Activated T-cell treated with anti-CD3 and anti-CD28 coated beads, Interleukin-2, amount 50 U/mL, for 24 hours (primary cell): ENCODE data around the gene MAP4.

Experiments used
- DNase-seq: peaks from one replicate; pipeline ENCODE4 v3.0.0-alpha.2; 2020
- H3K27ac Mint-ChIP-seq: 2 replicates; pipeline ENCODE4 v1.8.0; 2020; ENCODE audit warnings: mild to moderate bottlenecking, mixed read lengths
- H3K27me3 Mint-ChIP-seq: 2 replicates; pipeline ENCODE4 v1.8.0; 2020; ENCODE audit warnings: mixed read lengths
- H3K36me3 Mint-ChIP-seq: 2 replicates; pipeline ENCODE4 v1.8.0; 2020; ENCODE audit warnings: low read depth, mixed read lengths
- H3K4me1 Mint-ChIP-seq: 2 replicates; pipeline ENCODE4 v1.8.0; 2020; ENCODE audit warnings: low read depth, mixed read lengths
- H3K4me3 Mint-ChIP-seq: 2 replicates; pipeline ENCODE4 v1.8.0; 2020; ENCODE audit warnings: mild to moderate bottlenecking, moderate library complexity, mixed read lengths
- H3K9me3 Mint-ChIP-seq: 2 replicates; pipeline ENCODE4 v1.8.0; 2020; ENCODE audit warnings: mixed read lengths

MAP4 gene

DNA sequence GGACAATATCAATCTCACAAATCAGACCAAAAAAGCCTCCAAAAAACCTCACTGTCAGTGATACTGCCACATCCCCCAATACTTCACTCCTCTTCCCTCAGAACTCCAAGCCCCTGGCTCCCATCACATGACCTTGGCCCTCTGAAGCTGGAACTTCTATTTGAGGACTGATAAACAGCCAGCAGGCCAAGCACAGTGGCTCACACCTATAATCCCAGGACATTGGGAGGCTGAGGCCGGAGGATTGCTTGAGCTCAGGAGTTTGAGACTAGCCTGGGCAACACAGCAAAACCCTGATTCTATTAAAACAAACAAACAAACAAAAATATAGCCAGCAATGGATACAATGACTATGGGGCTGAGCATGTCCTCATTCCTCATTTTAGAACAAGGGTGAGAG, 55.2 kb downstream of the MAP4 start:
- Mint-ChIP-seq H3K4me3 (no peak overlapping the region), H3K36me3 (peaks cover 2% of the 10 kb centered on the region), H3K27ac (no peak overlapping the region), H3K4me1 (peaks cover 23% of the 10 kb centered on the region), H3K9me3 (no peaks in the 10 kb centered on the region), H3K27me3 (no peaks in the 10 kb centered on the region)
- no peak for DNase-seq

DNA sequence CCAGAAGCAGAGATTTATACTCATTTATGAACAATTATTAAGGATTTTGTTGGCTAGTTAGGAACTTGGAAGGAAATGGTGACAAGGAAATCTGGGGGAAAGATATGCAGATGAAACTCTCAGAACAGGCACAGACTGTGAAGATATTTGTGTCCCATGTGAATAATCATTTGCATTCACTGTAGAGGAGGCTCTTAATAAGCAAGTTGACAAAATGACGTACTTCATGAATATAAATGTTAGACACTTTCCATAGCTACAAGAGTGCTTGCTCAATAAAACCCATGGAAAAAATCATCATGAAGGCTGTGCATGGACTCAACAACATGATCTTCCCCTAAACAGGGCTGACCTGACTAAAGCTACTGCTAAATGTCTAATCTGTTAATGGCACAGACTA, 59.7 kb downstream of the MAP4 start:
- no peaks in the 10 kb centered on the region for H3K27me3 Mint-ChIP-seq
- H3K9me3 Mint-ChIP-seq: no peaks in the 10 kb centered on the region
- H3K27ac Mint-ChIP-seq: no peak overlapping the region
- peaks cover 8% of the 10 kb centered on the region for H3K4me1 Mint-ChIP-seq
- H3K36me3 Mint-ChIP-seq: peaks cover 2% of the 10 kb centered on the region
- no peak overlapping the region for H3K4me3 Mint-ChIP-seq
- no peak for DNase-seq

DNA sequence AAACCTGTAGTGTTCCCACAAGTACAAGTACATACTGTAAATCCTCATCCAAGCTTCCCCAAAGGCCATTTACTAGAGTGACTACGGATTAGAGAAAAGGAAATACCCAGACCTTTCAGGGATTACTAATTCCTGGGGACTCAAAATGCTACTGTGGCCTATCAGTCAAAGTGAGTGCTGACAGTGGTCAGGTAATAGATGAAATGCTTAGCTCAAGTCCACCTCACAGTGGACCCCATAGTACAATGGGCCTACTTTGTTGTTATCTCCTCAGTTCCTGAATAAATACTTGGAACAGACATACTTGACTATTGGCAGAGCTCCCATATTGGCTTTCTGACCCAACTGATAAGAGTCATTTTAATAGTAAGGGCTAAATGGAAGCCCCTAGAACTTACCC, 61.6 kb downstream of the MAP4 start:
- H3K27me3 Mint-ChIP-seq: no peaks in the 10 kb centered on the region
- H3K4me1 Mint-ChIP-seq: no peaks in the 10 kb centered on the region
- no peak overlapping the region for H3K27ac Mint-ChIP-seq
- no peak for DNase-seq
- no peak overlapping the region for H3K4me3 Mint-ChIP-seq
- H3K36me3 Mint-ChIP-seq: peaks cover 2% of the 10 kb centered on the region
- H3K9me3 Mint-ChIP-seq: no peaks in the 10 kb centered on the region

DNA sequence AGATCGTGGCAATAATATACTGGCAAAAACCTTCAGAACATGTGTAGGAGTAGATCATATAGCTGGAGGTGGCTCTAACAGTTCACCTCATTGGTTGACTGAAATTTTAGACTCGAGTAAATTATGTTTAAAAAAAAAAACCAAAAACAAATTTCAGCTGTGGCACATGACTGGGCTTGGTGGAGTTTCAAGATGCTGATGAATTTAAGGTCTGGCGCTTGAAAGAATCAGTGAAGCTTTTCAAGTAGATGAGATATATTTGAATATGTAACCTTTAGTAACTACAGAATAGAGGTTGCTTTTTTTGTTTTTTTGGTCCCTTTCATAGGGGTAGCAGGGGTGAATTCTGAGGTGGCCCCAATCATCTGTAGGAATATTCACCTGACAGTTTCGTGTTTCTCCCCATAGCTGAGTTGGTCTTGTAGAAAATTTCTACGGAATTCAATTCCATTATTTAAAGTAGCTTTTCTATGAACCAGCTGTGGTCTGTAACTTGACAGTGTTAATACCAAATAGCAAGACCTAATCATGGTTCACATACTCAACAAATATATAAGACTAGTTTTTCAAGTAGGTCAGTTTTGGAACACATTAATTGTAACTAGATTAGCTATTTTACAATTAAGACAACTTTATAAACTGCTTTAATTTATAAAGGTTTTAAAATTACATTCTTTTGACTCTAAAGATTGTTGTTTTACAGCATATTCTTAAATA, 65.6 kb downstream of the MAP4 start:
- Mint-ChIP-seq H3K4me3 (no peak overlapping the region), H3K27ac (no peak overlapping the region), H3K9me3 (no peaks in the 10 kb centered on the region), H3K27me3 (no peaks in the 10 kb centered on the region), H3K4me1 (no peaks in the 10 kb centered on the region), H3K36me3 (peaks cover 4% of the 10 kb centered on the region)
- DNase-seq: no peak

DNA sequence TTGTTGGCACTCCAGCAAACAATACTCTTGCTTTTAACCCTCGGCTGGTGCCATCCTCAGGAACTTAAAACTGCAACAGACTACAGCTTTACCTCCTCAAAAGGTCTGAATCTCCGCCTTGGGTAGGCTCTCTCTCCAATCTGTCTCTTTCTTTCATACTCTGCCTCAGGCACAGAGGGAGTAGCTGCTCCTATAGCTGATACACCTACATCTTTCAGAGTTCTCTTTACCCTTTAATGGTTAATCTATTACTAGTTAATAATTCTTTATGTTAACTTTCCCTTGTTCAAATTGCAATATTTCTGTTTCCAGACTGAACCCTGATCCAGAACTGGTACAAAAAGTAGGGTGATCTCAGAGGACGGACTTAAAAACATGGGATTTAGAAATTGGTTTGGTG, 66.2 kb downstream of the MAP4 start:
- H3K4me1 Mint-ChIP-seq: no peaks in the 10 kb centered on the region
- H3K9me3 Mint-ChIP-seq: no peaks in the 10 kb centered on the region
- no peak for DNase-seq
- H3K27me3 Mint-ChIP-seq: no peaks in the 10 kb centered on the region
- H3K27ac Mint-ChIP-seq: no peak overlapping the region
- H3K36me3 Mint-ChIP-seq: peaks cover 4% of the 10 kb centered on the region
- no peak overlapping the region for H3K4me3 Mint-ChIP-seq

DNA sequence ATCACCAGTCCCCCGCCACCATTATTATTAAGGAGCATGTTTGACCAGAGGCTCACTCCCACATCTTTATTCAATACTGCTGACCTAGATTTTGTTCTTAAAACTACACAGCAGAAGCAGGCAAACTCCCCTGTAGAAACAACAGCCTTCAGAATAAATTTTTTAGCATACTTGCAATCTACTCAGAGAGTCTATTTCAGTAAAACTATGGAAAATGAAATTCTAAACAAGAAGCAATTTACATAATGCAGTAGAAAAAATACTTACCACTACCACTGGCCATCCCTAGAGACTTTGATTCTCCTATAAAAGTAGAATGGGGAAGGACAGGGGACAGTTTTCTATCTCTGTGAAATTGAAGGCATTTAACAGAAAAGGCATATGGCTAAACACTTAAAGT, 76.0 kb downstream of the MAP4 start:
- H3K27me3 Mint-ChIP-seq: no peaks in the 10 kb centered on the region
- DNase-seq: no peak
- no peaks in the 10 kb centered on the region for H3K4me1 Mint-ChIP-seq
- H3K27ac Mint-ChIP-seq: no peak overlapping the region
- H3K9me3 Mint-ChIP-seq: no peaks in the 10 kb centered on the region
- H3K4me3 Mint-ChIP-seq: no peak overlapping the region
- no peaks in the 10 kb centered on the region for H3K36me3 Mint-ChIP-seq

DNA sequence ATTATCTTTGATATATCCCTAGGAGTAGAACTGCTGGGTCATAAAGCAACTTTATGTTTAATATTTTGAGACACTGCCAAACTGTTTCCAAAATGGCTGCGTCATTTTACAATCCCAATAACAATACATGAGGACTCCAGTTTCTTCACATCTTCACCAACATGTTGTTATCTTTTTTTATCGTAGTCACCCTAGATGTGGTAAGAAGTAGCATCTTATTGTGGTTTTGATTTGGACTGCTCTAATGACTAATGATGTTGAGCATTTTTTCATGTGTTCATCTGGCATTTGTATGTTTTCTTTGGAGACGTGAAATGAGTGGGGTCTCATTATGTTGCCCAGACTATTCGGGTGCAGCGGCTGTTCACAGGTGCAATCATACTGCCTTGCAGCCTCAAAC, 83.8 kb downstream of the MAP4 start:
- peaks cover 17% of the 10 kb centered on the region for H3K36me3 Mint-ChIP-seq
- no peaks in the 10 kb centered on the region for H3K27me3 Mint-ChIP-seq
- DNase-seq: no peak
- no peaks in the 10 kb centered on the region for H3K4me1 Mint-ChIP-seq
- H3K27ac Mint-ChIP-seq: no peak overlapping the region
- no peak overlapping the region for H3K4me3 Mint-ChIP-seq
- no peaks in the 10 kb centered on the region for H3K9me3 Mint-ChIP-seq

DNA sequence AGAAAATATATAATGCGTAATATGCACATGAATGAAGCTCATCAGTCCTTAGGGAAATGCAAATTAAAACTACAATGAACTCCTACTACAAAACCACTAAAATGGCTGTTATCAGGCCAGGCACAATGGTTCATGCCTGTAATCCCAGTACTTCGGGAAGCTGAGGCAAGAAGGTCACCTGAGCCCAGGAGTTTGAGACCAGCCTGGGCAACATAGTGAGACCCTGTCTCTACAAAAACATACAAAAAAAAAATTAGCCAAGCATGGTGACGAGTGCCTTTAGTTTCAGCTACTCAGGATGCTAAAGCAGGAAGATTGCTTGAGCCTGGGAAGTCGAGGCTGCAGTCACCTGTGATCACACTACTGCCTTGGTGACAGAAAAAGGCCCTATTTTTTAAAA, 85.2 kb downstream of the MAP4 start:
- Mint-ChIP-seq H3K4me1 (no peaks in the 10 kb centered on the region), H3K9me3 (no peaks in the 10 kb centered on the region), H3K36me3 (peaks cover 27% of the 10 kb centered on the region), H3K27me3 (no peaks in the 10 kb centered on the region), H3K4me3 (no peak overlapping the region), H3K27ac (no peak overlapping the region)
- no peak for DNase-seq

DNA sequence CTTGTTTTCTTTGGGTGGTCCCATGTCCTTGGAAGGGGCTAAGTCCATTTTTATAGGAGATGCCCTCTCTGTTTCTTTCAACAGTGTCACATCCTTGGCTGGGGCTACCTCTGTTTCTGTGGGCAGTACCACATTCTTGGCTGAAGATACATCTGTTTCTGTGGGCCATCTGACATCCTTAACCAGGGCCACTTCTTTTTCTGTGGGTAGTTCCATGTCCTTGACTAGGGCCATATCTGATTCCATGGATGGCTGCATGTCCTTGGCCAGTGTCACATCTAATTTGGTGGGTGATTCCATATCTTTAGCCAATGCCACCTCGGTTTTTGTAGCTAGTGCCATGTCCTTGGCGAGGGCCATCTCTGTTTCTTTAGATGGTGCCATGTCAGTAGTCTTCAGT, 99.5 kb downstream of the MAP4 start:
- H3K4me1 Mint-ChIP-seq: no peaks in the 10 kb centered on the region
- no peaks in the 10 kb centered on the region for H3K27me3 Mint-ChIP-seq
- peaks cover 81% of the 10 kb centered on the region for H3K36me3 Mint-ChIP-seq
- no peaks in the 10 kb centered on the region for H3K9me3 Mint-ChIP-seq
- H3K4me3 Mint-ChIP-seq: no peak overlapping the region
- DNase-seq: no peak
- H3K27ac Mint-ChIP-seq: no peak overlapping the region

DNA sequence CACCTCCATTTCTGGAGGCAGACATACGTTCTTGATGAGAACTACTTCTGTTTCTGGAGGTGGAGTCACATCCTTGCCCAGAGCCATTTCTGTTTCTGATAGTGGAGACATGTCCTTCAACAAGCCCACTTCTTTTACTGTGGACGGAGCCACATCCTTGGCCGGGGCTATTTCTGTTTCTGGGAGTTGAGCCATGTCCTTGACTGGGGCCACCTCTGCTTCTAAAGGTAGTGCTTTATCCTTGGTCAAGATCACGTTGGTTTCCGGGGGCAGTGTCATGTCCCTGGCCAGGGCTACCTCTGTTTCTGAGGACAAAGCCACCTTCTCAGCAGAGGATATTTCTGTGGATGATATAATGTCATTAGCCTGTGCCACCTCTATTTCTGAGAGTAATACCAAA, 100.0 kb downstream of the MAP4 start:
- peaks cover 1% of the 10 kb centered on the region for H3K4me1 Mint-ChIP-seq
- H3K4me3 Mint-ChIP-seq: no peak overlapping the region

DNA sequence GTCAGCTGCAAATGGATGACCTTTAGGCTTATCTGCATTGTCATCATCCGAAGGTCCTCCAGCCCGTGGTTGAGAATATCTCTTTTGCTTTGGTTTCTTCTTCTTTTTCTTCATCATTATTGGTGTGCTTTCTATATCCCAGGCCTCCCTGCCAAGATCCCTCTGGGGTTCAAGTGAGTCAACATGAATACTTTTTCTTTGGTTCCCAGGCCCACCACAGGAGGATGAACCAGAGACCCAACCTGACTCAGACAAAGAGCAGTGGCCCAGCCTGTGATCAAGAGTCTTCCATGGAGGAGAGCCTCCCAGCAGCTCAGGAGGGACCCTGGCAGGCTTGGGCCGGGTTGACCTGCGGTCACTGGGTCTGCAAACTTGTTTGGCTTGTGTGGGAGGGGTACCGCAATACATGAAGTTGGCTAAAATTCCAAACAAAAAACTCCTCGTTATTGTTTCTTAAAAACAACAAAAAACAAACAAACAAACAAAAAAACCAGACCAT, 104.2 kb downstream of the MAP4 start:
- peaks cover 90% of the 10 kb centered on the region for H3K36me3 Mint-ChIP-seq
- H3K9me3 Mint-ChIP-seq: no peaks in the 10 kb centered on the region
- no peak overlapping the region for H3K4me3 Mint-ChIP-seq
- peaks cover 6% of the 10 kb centered on the region for H3K4me1 Mint-ChIP-seq
- no peak overlapping the region for H3K27ac Mint-ChIP-seq
- no peak for DNase-seq
- H3K27me3 Mint-ChIP-seq: no peaks in the 10 kb centered on the region

More for the DNA sequence above, 100.0 kb downstream of the MAP4 start:
- Mint-ChIP-seq H3K36me3 (peaks cover 81% of the 10 kb centered on the region), H3K9me3 (no peaks in the 10 kb centered on the region), H3K27ac (no peak overlapping the region), H3K27me3 (no peaks in the 10 kb centered on the region)
- no peak for DNase-seq

DNA sequence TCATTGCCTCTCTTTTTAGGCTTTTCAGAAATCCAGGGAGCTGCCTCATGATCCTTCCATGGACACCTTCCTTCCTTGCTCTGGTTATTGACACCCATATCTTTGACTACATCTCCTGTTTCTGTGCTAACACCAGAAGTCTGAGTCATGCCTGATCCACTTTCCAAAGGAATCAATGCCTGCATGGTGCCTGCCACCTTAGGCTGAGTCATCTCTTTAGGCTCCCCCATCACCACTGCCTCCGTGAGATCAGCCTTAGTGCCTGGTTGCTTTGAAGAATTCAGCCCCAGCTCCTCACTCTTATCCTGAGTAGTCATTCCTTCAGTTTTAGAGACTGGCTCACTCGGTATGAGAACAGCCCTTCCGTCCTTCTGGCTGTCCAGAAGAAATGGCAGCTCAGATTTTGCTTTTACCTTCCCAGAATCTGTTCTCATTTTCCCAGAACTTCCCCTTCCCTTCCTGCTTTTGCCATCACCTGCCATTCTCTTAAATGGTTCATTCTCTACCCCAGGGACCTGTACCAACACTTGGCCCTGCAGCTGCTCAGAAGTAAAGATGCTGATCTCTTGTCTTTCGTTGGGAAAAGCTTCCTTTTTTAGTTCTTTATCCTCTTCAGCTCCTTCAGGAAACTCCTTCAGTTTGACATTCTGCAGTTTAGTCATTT, 105.3 kb downstream of the MAP4 start:
- H3K4me1 Mint-ChIP-seq: peaks cover 6% of the 10 kb centered on the region
- peaks cover 83% of the 10 kb centered on the region for H3K36me3 Mint-ChIP-seq
- H3K4me3 Mint-ChIP-seq: no peak overlapping the region
- DNase-seq: no peak
- H3K27me3 Mint-ChIP-seq: no peaks in the 10 kb centered on the region
- no peaks in the 10 kb centered on the region for H3K9me3 Mint-ChIP-seq
- H3K27ac Mint-ChIP-seq: no peak overlapping the region

DNA sequence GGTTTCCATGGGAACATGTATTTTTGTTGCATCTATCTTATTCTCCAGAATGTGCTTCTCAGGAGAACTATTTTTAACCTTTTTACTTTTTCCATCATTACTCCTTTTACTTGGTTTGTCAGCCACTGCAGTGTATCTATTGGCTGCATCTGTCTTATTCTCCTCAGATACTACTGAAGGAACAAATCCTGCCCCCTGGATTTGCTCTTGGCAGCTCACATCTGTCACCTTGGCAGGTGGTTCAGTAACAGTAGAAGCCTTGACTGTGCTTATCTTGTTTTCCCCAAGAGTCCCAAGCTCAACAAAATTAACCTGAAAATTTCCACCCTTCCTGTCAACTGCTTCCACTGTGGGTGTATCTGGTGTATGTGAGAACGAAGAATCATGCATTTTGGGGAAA, 106.0 kb downstream of the MAP4 start:
- H3K27ac Mint-ChIP-seq: no peak overlapping the region
- H3K9me3 Mint-ChIP-seq: no peaks in the 10 kb centered on the region
- H3K36me3 Mint-ChIP-seq: peaks cover 79% of the 10 kb centered on the region
- peaks cover 6% of the 10 kb centered on the region for H3K4me1 Mint-ChIP-seq
- H3K27me3 Mint-ChIP-seq: no peaks in the 10 kb centered on the region
- no peak overlapping the region for H3K4me3 Mint-ChIP-seq
- DNase-seq: no peak

DNA sequence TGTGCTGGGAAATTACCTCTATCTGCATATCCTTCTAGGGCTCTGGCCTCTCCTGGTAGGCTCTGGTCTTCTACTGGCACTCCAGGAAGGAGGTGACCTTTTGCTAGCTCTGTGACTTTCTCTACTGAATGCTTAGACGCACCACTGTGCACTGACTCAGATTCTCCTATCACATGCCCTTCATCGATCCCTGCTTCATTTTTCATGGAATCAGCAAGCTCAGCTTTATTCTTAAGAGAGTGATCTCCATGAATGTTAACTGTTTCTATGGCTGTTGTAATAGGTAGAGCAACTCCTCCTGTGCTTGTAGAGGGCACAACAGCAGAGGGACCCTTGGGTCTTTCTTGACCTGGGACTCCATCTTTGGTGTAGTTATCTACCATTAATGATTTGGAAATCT, 106.6 kb downstream of the MAP4 start:
- no peak overlapping the region for H3K4me3 Mint-ChIP-seq
- DNase-seq: no peak
- H3K4me1 Mint-ChIP-seq: peaks cover 6% of the 10 kb centered on the region
- H3K36me3 Mint-ChIP-seq: peaks cover 80% of the 10 kb centered on the region
- H3K27ac Mint-ChIP-seq: no peak overlapping the region
- no peaks in the 10 kb centered on the region for H3K27me3 Mint-ChIP-seq
- no peaks in the 10 kb centered on the region for H3K9me3 Mint-ChIP-seq

DNA sequence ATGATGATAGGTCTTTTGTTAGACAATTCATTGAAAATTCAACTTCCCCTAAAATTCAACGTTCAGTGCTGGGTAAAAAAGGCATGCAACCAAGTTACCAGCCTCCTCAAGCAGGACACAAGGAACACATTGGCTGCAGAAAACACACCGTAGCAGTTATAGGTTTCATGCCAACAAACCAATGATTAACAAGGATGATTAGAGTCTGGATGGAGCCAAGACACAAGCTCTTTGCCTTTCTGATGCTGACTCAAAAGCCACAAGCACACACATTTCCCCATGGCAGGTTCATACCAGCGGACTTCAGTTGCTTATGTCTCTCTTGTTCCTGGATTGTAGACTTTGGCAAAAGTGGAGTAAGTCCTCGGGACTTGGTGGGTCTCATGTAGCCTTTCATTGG, 107.5 kb downstream of the MAP4 start:
- H3K27me3 Mint-ChIP-seq: no peaks in the 10 kb centered on the region
- no peak for DNase-seq
- no peaks in the 10 kb centered on the region for H3K9me3 Mint-ChIP-seq
- H3K4me3 Mint-ChIP-seq: no peak overlapping the region
- H3K4me1 Mint-ChIP-seq: peaks cover 6% of the 10 kb centered on the region
- no peak overlapping the region for H3K27ac Mint-ChIP-seq
- H3K36me3 Mint-ChIP-seq: peaks cover 75% of the 10 kb centered on the region
